PC-9 (cell line): ENCODE data around the gene HCN1. TPM values are rescaled to one million over a fixed set of nuclear protein-coding genes. Genes with fewer than 3 reads are reported as not detected.
"Not testable (repeated sequence)": the region's sequence is repeated elsewhere in the genome, so short reads cannot be mapped to it uniquely, and the experiment has no call there.

Experiments used
- BruUV-seq: library from RNA; stranded (reverse); fragments of 400-500 nt; replicated peaks from 2 replicates; lab custom pipeline; 2021; lab: Mats Ljungman, UMichigan
- CTCF ChIA-PET: fragments of 300-600 bp; sonication (Branson Sonifier 250); formaldehyde crosslinking; loops from one replicate; lab custom pipeline; 2022; ENCODE audit warnings: antibody characterized with exemption; lab: Charles Lee
- POLR2A ChIA-PET: fragments of 300-600 bp; sonication (Branson Sonifier 250); formaldehyde crosslinking; loops from one replicate; lab custom pipeline; 2022; ENCODE audit warnings: antibody characterized with exemption; ENCODE audit not compliant: unreplicated experiment; lab: Charles Lee
- DNase-seq, 2 experiments: peaks; one replicate each; pipeline versions ENCODE4 v3.0.0 to v3.0.0-alpha.2; 2015 to 2022; ENCODE audit warnings: mixed read lengths in 1 of 2
- H2AFZ ChIP-seq: fragments of 200-600 bp; sonication (generic); 2 replicates; pipeline ENCODE4 v1.8.1; 2017; ENCODE audit warnings: antibody characterized with exemption
- H3F3A ChIP-seq: fragments of 200-600 bp; sonication (generic); 2 replicates; pipeline ENCODE4 v1.8.1; 2017; ENCODE audit warnings: antibody characterized with exemption, mild to moderate bottlenecking, low read depth; ENCODE audit not compliant: insufficient read depth
- H3K27ac ChIP-seq: fragments of 200-600 bp; sonication (generic); 2 replicates; pipeline ENCODE4 v1.6.1; 2016; ENCODE audit warnings: mixed run types
- H3K27me3 ChIP-seq: fragments of 200-600 bp; sonication (generic); 2 replicates; pipeline ENCODE4 v1.6.1; 2016; ENCODE audit warnings: low read depth, mixed run types; ENCODE audit not compliant: insufficient read depth
- H3K36me3 ChIP-seq: fragments of 200-600 bp; sonication (generic); 2 replicates; pipeline ENCODE4 v1.6.1; 2016; ENCODE audit warnings: low read depth, mixed run types
- H3K4me1 ChIP-seq: fragments of 200-600 bp; sonication (generic); replicated peaks from 2 replicates; pipeline ENCODE4 v1.6.1; 2016; ENCODE audit warnings: mixed run types; ENCODE audit not compliant: insufficient read depth
- H3K4me2 ChIP-seq: fragments of 200-600 bp; sonication (generic); 2 replicates; pipeline ENCODE4 v1.6.1; 2017; ENCODE audit warnings: mixed run types
- H3K4me3 ChIP-seq: fragments of 200-600 bp; sonication (generic); 2 replicates; pipeline ENCODE4 v1.6.1; 2016; ENCODE audit warnings: mixed run types
- H3K79me2 ChIP-seq: fragments of 200-600 bp; sonication (generic); 2 replicates; pipeline ENCODE4 v1.6.1; 2017; ENCODE audit warnings: low read depth, mixed run types
- H3K9me2 ChIP-seq: fragments of 200-600 bp; sonication (generic); 2 replicates; pipeline ENCODE4 v1.8.1; 2017; ENCODE audit warnings: mild to moderate bottlenecking; ENCODE audit not compliant: insufficient read depth
- H3K9me3 ChIP-seq: fragments of 200-600 bp; sonication (generic); 2 replicates; pipeline ENCODE4 v1.8.1; 2016; ENCODE audit warnings: low read depth; ENCODE audit not compliant: insufficient read depth
- H4K20me1 ChIP-seq: fragments of 200-600 bp; sonication (generic); 2 replicates; pipeline ENCODE4 v1.8.1; 2017; ENCODE audit not compliant: insufficient read depth
- CTCF ChIP-seq: fragments of 200-600 bp; sonication (generic); conservative IDR thresholded peaks from 2 replicates; pipeline ENCODE4 v1.6.1; 2017; ENCODE audit warnings: mixed run types, antibody characterized with exemption, mild to moderate bottlenecking, moderate library complexity
- EZH2 ChIP-seq: fragments of 200-600 bp; sonication (generic); IDR thresholded peaks from 2 replicates; pipeline ENCODE4 v1.8.0; 2017; ENCODE audit warnings: antibody characterized with exemption, low read depth
- intact Hi-C: fragments of 100-400 bp; cut with micrococcal nuclease; formaldehyde crosslinking; loops from one replicate; pipeline ENCODE4 v1.10.0; 2022; ENCODE audit not compliant: unreplicated experiment
- total RNA-seq: library from RNA; stranded (reverse); gene quantifications from 2 replicates; pipeline ENCODE4 v1.2.3, GENCODE V29; 2021

Gene HCN1
- total RNA-seq, 1 experiment from 2014 or later, result not detected

- H3K36me3 ChIP-seq, result no peaks in the 10 kb centered on the region
- POLR2A ChIA-PET, result no interaction called here
- no peak overlapping the region for H3K4me2 ChIP-seq
- no peak for DNase-seq
- H3K9me2 ChIP-seq, result no peaks in the 10 kb centered on the region
- TF ChIP-seq CTCF, result no peak
- TF ChIP-seq EZH2, result no peak
- no peaks in the 10 kb centered on the region for H3F3A ChIP-seq
- no peak overlapping the region for H3K27ac ChIP-seq
- CTCF ChIA-PET, result no interaction called here
- H3K9me3 ChIP-seq, result no peaks in the 10 kb centered on the region
- H2AFZ ChIP-seq, result no peak overlapping the region
- intact Hi-C loops, result no loop called here
- H3K27me3 ChIP-seq, result no peaks in the 10 kb centered on the region
- BruUV-seq, result no TSS peak
- H3K4me1 ChIP-seq, result no peaks in the 10 kb centered on the region
- no peaks in the 10 kb centered on the region for H4K20me1 ChIP-seq
- H3K4me3 ChIP-seq, result no peak overlapping the region
- no peaks in the 10 kb centered on the region for H3K79me2 ChIP-seq
Observed at GRCh38 chr5:45335346-45335745, 360.8 kb downstream of the HCN1 start.

- no peaks in the 10 kb centered on the region for H4K20me1 ChIP-seq
- no peaks in the 10 kb centered on the region for H3K4me1 ChIP-seq
- no peak overlapping the region for H2AFZ ChIP-seq
- H3K79me2 ChIP-seq, result no peaks in the 10 kb centered on the region
- no TSS peak for BruUV-seq
- intact Hi-C loops, result no loop called here
- no peaks in the 10 kb centered on the region for H3K27me3 ChIP-seq
- no peak overlapping the region for H3K4me2 ChIP-seq
- H3F3A ChIP-seq, result no peaks in the 10 kb centered on the region
- DNase-seq, result no peak
- H3K4me3 ChIP-seq, result no peak overlapping the region
- TF ChIP-seq CTCF, result no peak
- TF ChIP-seq EZH2, result no peak
- CTCF ChIA-PET, result no interaction called here
- H3K27ac ChIP-seq, result no peak overlapping the region
- no peaks in the 10 kb centered on the region for H3K9me3 ChIP-seq
- no peaks in the 10 kb centered on the region for H3K9me2 ChIP-seq
- H3K36me3 ChIP-seq, result no peaks in the 10 kb centered on the region
- POLR2A ChIA-PET, result no interaction called here
Observed at GRCh38 chr5:45334939-45335338, 361.2 kb downstream of the HCN1 start.

GRCh38 chr5:45312627-45313026, 383.6 kb downstream of the HCN1 start:
- BruUV-seq, H3K36me3 ChIP-seq, H3F3A ChIP-seq, DNase-seq, H4K20me1 ChIP-seq, H3K27ac ChIP-seq, H3K79me2 ChIP-seq, H3K9me2 ChIP-seq, H3K4me1 ChIP-seq, H3K9me3 ChIP-seq, H3K4me2 ChIP-seq, H3K4me3 ChIP-seq, H3K27me3 ChIP-seq, intact Hi-C loops, CTCF ChIA-PET, H2AFZ ChIP-seq, POLR2A ChIA-PET: not testable (repeated sequence)

GRCh38 chr5:45295231-45295630, 400.9 kb downstream of the HCN1 start:
- Histone ChIP-seq H3F3A (no peaks in the 10 kb centered on the region), H3K9me2 (no peaks in the 10 kb centered on the region), H3K9me3 (no peaks in the 10 kb centered on the region), H3K79me2 (no peaks in the 10 kb centered on the region), H3K27ac (no peak overlapping the region), H3K36me3 (no peaks in the 10 kb centered on the region), H4K20me1 (no peaks in the 10 kb centered on the region), H3K4me1 (no peaks in the 10 kb centered on the region), H3K27me3 (no peaks in the 10 kb centered on the region), H3K4me2 (no peak overlapping the region), H2AFZ (no peak overlapping the region), H3K4me3 (no peak overlapping the region)
- TF ChIP-seq EZH2, result no peak
- no peak for TF ChIP-seq CTCF
- BruUV-seq, result no TSS peak
- ChIA-PET CTCF (no interaction called here), POLR2A (no interaction called here)
- no peak for DNase-seq
- intact Hi-C loops, result no loop called here
